Right hindlimb (tissue), 1 donor: ENCODE results near the gene IGHMBP2.

Source experiments
- DNase-seq: peaks from one replicate; pipeline ENCODE4 v3.0.0-alpha.2; 2018

IGHMBP2 gene

GRCh38 chr11:68940651-68941323 lies 37.1 kb downstream of the IGHMBP2 start:
- no peak for DNase-seq

GRCh38 chr11:68941324-68942094 lies 37.8 kb downstream of the IGHMBP2 start:
- DNase-seq, result no peak

GRCh38 chr11:68942095-68942620 lies 38.5 kb downstream of the IGHMBP2 start:
- DNase-seq, result no peak

GRCh38 chr11:68942751-68943271 lies 39.1 kb downstream of the IGHMBP2 start:
- DNase-seq, result peak; percentile 78

- no peak for DNase-seq
These were observed 42.9 kb downstream of the IGHMBP2 start for GRCh38 chr11:68946416-68947090.

GRCh38 chr11:68947151-68947550 lies 43.5 kb downstream of the IGHMBP2 start:
- no peak for DNase-seq

- no peak for DNase-seq
These were observed 44.8 kb downstream of the IGHMBP2 start for GRCh38 chr11:68948496-68948895.

- no peak for DNase-seq
These were observed 45.2 kb downstream of the IGHMBP2 start for GRCh38 chr11:68948935-68949334.

GRCh38 chr11:68950270-68950669 lies 46.6 kb downstream of the IGHMBP2 start:
- no peak for DNase-seq

- no peak for DNase-seq
These were observed 47.1 kb downstream of the IGHMBP2 start for GRCh38 chr11:68950762-68951161.

GRCh38 chr11:68954836-68955606 lies 51.3 kb downstream of the IGHMBP2 start:
- DNase-seq, result peak; percentile 66

- no peak for DNase-seq
These were observed 51.9 kb downstream of the IGHMBP2 start for GRCh38 chr11:68955607-68955958.

- no peak for DNase-seq
These were observed 52.5 kb downstream of the IGHMBP2 start for GRCh38 chr11:68956142-68956541.

- no peak for DNase-seq
These were observed 53.0 kb downstream of the IGHMBP2 start for GRCh38 chr11:68956547-68957254.

- peak; percentile 9 for DNase-seq
These were observed 54.5 kb downstream of the IGHMBP2 start for GRCh38 chr11:68958211-68958610.

GRCh38 chr11:68959465-68960293 lies 56.0 kb downstream of the IGHMBP2 start:
- DNase-seq, result peak; percentile 51

GRCh38 chr11:68960294-68961071 lies 56.8 kb downstream of the IGHMBP2 start:
- no peak for DNase-seq

- DNase-seq, result no peak
These were observed 57.6 kb downstream of the IGHMBP2 start for GRCh38 chr11:68961245-68961644.

- peak; percentile 56 for DNase-seq
These were observed 59.0 kb downstream of the IGHMBP2 start for GRCh38 chr11:68962527-68963250.
